K562 (cell line): Measurements from ENCODE around the gene RNF41. TPM values are rescaled to one million over a fixed set of nuclear protein-coding genes. Genes with fewer than 3 reads are reported as not detected.
A peak's percentile ranks its signal among the peaks of the same experiment; 100 is the strongest.

Experiments used
- ATAC-seq: fragments of 200-7000 bp; cut with Tn5 transposase; 3 replicates; pipeline ENCODE4 v1.9.1; 2020; ENCODE audit warnings: moderate library complexity
- BruUV-seq: library from RNA; stranded (reverse); fragments of 400-500 nt; replicated peaks from 2 replicates; lab custom pipeline; 2021; lab: Mats Ljungman, UMichigan
- CTCF ChIA-PET: fragments of 300-600 bp; formaldehyde crosslinking; extraction: SDS; loops from one replicate; lab custom pipeline; 2021; ENCODE audit warnings: low intra/inter-chr PET ratio; lab: Yijun Ruan, JAX
- POLR2A ChIA-PET: fragments of 300-600, 350-650 bp; sonication (Branson Sonifier 250); formaldehyde crosslinking; extraction: SDS; loops from one replicate; lab custom pipeline; 2021; ENCODE audit warnings: antibody characterized with exemption, inconsistent platforms; lab: Yijun Ruan, JAX
- DNase-seq, 4 experiments: peaks; one replicate each; pipeline versions ENCODE4 v3.0.0 to v3.0.0-alpha.2; 2011 to 2018; ENCODE audit warnings: low spot score in 3 of 4, mixed read lengths in 3 of 4; ENCODE audit errors: extremely low read depth in 1 of 4
- FAIRE-seq: peaks from 2 replicates; lab custom pipeline; 2011; peaks lifted over from hg19 to GRCh38; lab: Jason Lieb, UNC
- H2AFZ ChIP-seq: 2 replicates; pipeline ENCODE4 v1.6.0; 2011; ENCODE audit warnings: low read depth, low read length, control low read depth, inconsistent platforms
- H3K27ac ChIP-seq: fragments of 200-600 bp; 3 replicates; pipeline ENCODE4 v1.8.0; 2011; ENCODE audit warnings: low read depth, mild to moderate bottlenecking, control low read depth, inconsistent platforms, low read length, moderate library complexity, mixed read lengths; ENCODE audit errors: extremely low read depth
- H3K27me3 ChIP-seq, 2 experiments: fragments of 300-600 bp in 1 of 2; 2 replicates in 1 of 2; 3 replicates in 1 of 2; pipeline versions ENCODE4 v1.6.0 to v1.8.0; 2011; ENCODE audit warnings: inconsistent platforms in 2 of 2, low read length in 2 of 2, mild to moderate bottlenecking in 1 of 2, mixed read lengths in 1 of 2, moderate library complexity in 1 of 2; ENCODE audit not compliant: control insufficient read depth in 2 of 2, insufficient read depth in 2 of 2
- H3K36me3 ChIP-seq: fragments of 300-600 bp; 3 replicates; pipeline ENCODE4 v1.8.0; 2011; ENCODE audit warnings: mild to moderate bottlenecking, low read length, inconsistent platforms; ENCODE audit not compliant: control insufficient read depth, insufficient read depth
- H3K4me1 ChIP-seq, 2 experiments: fragments of 200-600 bp in 1 of 2; replicated peaks in 1 of 2; 2 replicates in 1 of 2; 3 replicates in 1 of 2; pipeline versions ENCODE4 v1.5.1 to v1.8.0; 2011; ENCODE audit warnings: inconsistent platforms in 2 of 2, low read length in 2 of 2, mild to moderate bottlenecking in 1 of 2, mixed read lengths in 1 of 2, moderate library complexity in 1 of 2; ENCODE audit not compliant: control insufficient read depth in 2 of 2, insufficient read depth in 2 of 2
- H3K4me2 ChIP-seq: 2 replicates; pipeline ENCODE4 v1.6.1; 2011; ENCODE audit warnings: low read length, control low read depth, inconsistent platforms, mixed read lengths; ENCODE audit not compliant: insufficient read depth
- H3K4me3 ChIP-seq: fragments of 200-600 bp; sonication (generic), shearing (Covaris generic); 2 replicates; pipeline ENCODE4 v1.5.1; 2016; ENCODE audit warnings: control low read depth, inconsistent platforms
- H3K79me2 ChIP-seq: fragments of 200-600 bp; 3 replicates; pipeline ENCODE4 v1.8.0; 2011; ENCODE audit warnings: low read length, inconsistent platforms; ENCODE audit not compliant: control insufficient read depth, insufficient read depth
- H3K9ac ChIP-seq, 2 experiments: 2 replicates each; pipeline versions ENCODE4 v1.6.0 to v1.6.1; 2011; ENCODE audit warnings: low read depth in 2 of 2, low read length in 2 of 2, control low read depth in 1 of 2, inconsistent platforms in 1 of 2, mild to moderate bottlenecking in 1 of 2, mixed read lengths in 1 of 2; ENCODE audit not compliant: insufficient read depth in 1 of 2
- H3K9me1 ChIP-seq: one replicate; pipeline ENCODE4 v1.6.0; 2011; ENCODE audit warnings: inconsistent platforms, mild to moderate bottlenecking, low read length, moderate library complexity; ENCODE audit not compliant: control insufficient read depth, insufficient read depth
- H3K9me3 ChIP-seq: replicated peaks from 2 replicates; pipeline ENCODE4 v1.5.1; 2011; ENCODE audit warnings: low read depth, low read length, inconsistent platforms; ENCODE audit not compliant: control insufficient read depth, insufficient read depth
- H4K20me1 ChIP-seq: replicated peaks from 2 replicates; pipeline ENCODE4 v1.6.1; 2011; ENCODE audit warnings: low read length, inconsistent platforms, mixed read lengths; ENCODE audit not compliant: control insufficient read depth, insufficient read depth
- FOXP4 ChIP-seq: sonication (generic); formaldehyde crosslinking; IDR thresholded peaks from 2 replicates; pipeline ENCODE4 v1.8.0; 2022; ENCODE audit warnings: mild to moderate bottlenecking, missing genetic modification reagents, borderline replicate concordance
- GMEB1 ChIP-seq: fragments of 250-450 bp; sonication (Bioruptor Pico); IDR thresholded peaks from 2 replicates; pipeline ENCODE4 v1.4.0; 2020; ENCODE audit warnings: mild to moderate bottlenecking
- HDAC2 ChIP-seq: fragments of 450-650 bp; IDR thresholded peaks from 2 replicates; pipeline ENCODE4 v1.6.1; 2016; ENCODE audit warnings: mild to moderate bottlenecking
- KLF10 ChIP-seq: fragments of 250-450 bp; sonication (Bioruptor Pico); IDR thresholded peaks from 2 replicates; pipeline ENCODE4 v1.6.1; 2021; ENCODE audit warnings: matching md5 sums
- NR3C1 ChIP-seq: sonication (generic); formaldehyde crosslinking; IDR thresholded peaks from 2 replicates; pipeline ENCODE4 v1.8.1; 2022; ENCODE audit warnings: missing genetic modification reagents
- POLR2AphosphoS5 ChIP-seq: IDR thresholded peaks from 2 replicates; pipeline ENCODE4 v1.6.1; 2011; ENCODE audit warnings: mild to moderate bottlenecking, low read depth, low read length, moderate library complexity; ENCODE audit not compliant: control insufficient read depth, insufficient read depth
- RBM22 ChIP-seq: fragments of 200-400 bp; formaldehyde crosslinking; IDR thresholded peaks from 2 replicates; pipeline ENCODE4 v1.6.1; 2018; ENCODE audit warnings: low read length, low read depth; ENCODE audit not compliant: poor library complexity, severe bottlenecking
- SMAD3 ChIP-seq: fragments of 450-650 bp; formaldehyde crosslinking; conservative IDR thresholded peaks from 2 replicates; pipeline ENCODE4 v1.4.0; 2020; ENCODE audit warnings: mild to moderate bottlenecking
- ZBTB49 ChIP-seq: sonication (generic); formaldehyde crosslinking; IDR thresholded peaks from 2 replicates; pipeline ENCODE4 v1.8.0; 2022; ENCODE audit warnings: missing genetic modification reagents, mild to moderate bottlenecking, borderline replicate concordance
- WGBS: fragments of 100-300 bp; shearing (Covaris generic); methylation state at CpG from one replicate; pipeline ENCODE4 v1.1.6; 2016; ENCODE audit warnings: low coverage, mixed read lengths; ENCODE audit not compliant: insufficient coverage; ENCODE audit errors: missing lambda C conversion rate; 5-methylcytosine and 5-hydroxymethylcytosine counted together
- in situ Hi-C: fragments of 300-500 bp; cut with MboI; formaldehyde crosslinking; loops from 4 replicates; pipeline ENCODE4 v1.15.0; 2018; ENCODE audit warnings: inconsistent platforms, mixed read lengths
- intact Hi-C: fragments of 100-400 bp; cut with micrococcal nuclease; formaldehyde crosslinking; loops from 2 replicates; pipeline ENCODE4 v1.14.2; 2022
- polyA plus RNA-seq, 8 experiments: library from polyadenylated mRNA; depleted of rRNA in 4 of 8; stranded (reverse) in 5 of 8; unstranded in 3 of 8; fragments of >200 nt; fragmentation: Nextera tagmentation in 2 of 8; fragmentation: Illumina TruSeq in 1 of 8; extraction: Ambion mirVana in 2 of 8; extraction: Trizol in 1 of 8; gene quantifications; 2 replicates each; pipeline versions ENCODE4 v1.2.1 to v1.2.3, GENCODE V29; 2011 to 2014; ENCODE audit warnings: inconsistent platforms in 1 of 8, missing spikeins in 1 of 8
- total RNA-seq, 7 experiments: library from RNA; depleted of rRNA in 6 of 7; stranded (reverse); fragments of >200 nt in 6 of 7; fragmentation: Illumina TruSeq in 2 of 7; extraction: Trizol in 2 of 7; gene quantifications; 2 replicates each; pipeline versions ENCODE4 v1.2.1 to v1.2.3, GENCODE V29; 2011 to 2021; ENCODE audit warnings: low replicate concordance in 1 of 7

RNF41 gene
- total and polyA plus RNA-seq, 9 of the 15 experiments (the other 6 are each of a cell fraction or from before 2014, with no cell fraction given): 28.2 to 46.8 (median 33.8) TPM

GRCh38 chr12:56158029-56158925, 63.4 kb downstream of the RNF41 start, which contains the start of gene MYL6:
Gene MYL6, plus strand, starts transcription at chr12:56158359. Its CDS starts 43 bp downstream, at chr12:56158402.
- Histone ChIP-seq H3K36me3 (peaks cover 57% of the 10 kb centered on the region), H3K9ac (peak within 1 kb of the TSS; percentile 93 to 98), H3K4me3 (peak within 1 kb of the TSS; percentile 90), H3K9me1 (peaks cover 3% of the 10 kb centered on the region), H3K9me3 (no peaks in the 10 kb centered on the region), H3K27ac (peak within 1 kb of the TSS; percentile 98), H3K4me1 (peaks cover 40 to 52% of the 10 kb centered on the region in 2 experiments; a peak in 4 of 5 replicates), H4K20me1 (peaks cover 34% of the 10 kb centered on the region; the same call in 1 of the 2 replicates), H3K79me2 (peaks cover 46% of the 10 kb centered on the region), H3K27me3 (no peaks in the 10 kb centered on the region), H3K4me2 (peak within 1 kb of the TSS; percentile 80), H2AFZ (peak within 1 kb of the TSS; percentile 86)
- under 1% methylated on average over 29 of the region's 30 CpGs for WGBS
- BruUV-seq: TSS peak; percentile 61
- ATAC-seq: peak; percentile 81
- intact Hi-C loops (loop anchor here (1.0 to 5.0 kb wide), 2 partner anchors 31 to 41 kb away; partner anchors contain the start of genes RPL41 and ZC3H10), in situ Hi-C loops (no loop called here)
- FAIRE-seq: peak; percentile 98
- ChIA-PET CTCF (interaction anchor here (0.7 to 2.6 kb wide), 3 partner anchors 32 to 112 kb away, joined by 3 to 7 read pairs (median 6); no protein-coding TSS in a partner anchor), POLR2A (interaction anchor here (0.6 to 8.9 kb wide), 18 partner anchors 8 to 230 kb away, joined by 3 to 124 read pairs (median 5); partner anchors contain the start of genes ERBB3, ESYT1, PA2G4 and RNF41)
- peak; percentile 89 to 99 (median 94) for DNase-seq
- TF ChIP-seq NR3C1 (CRISPR knock-in tag) (no peak), RBM22 (peak; percentile 36), FOXP4 (0 out of 2 replicates have a peak, but pooled peaks have one; percentile 47), HDAC2 (peak; percentile 66; the same call in 1 of the 2 replicates), KLF10 (CRISPR knock-in tag) (no peak), POLR2AphosphoS5 (peak; percentile 98), GMEB1 (CRISPR knock-in tag) (peak; percentile 48; the same call in 1 of the 2 replicates), SMAD3 (0 out of 2 replicates have a peak, but pooled peaks have one; percentile 35), ZBTB49 (CRISPR knock-in tag) (peak; percentile 95)
